ENCODE data around the gene MBTD1. TPM values are rescaled to one million over a fixed set of nuclear protein-coding genes. Genes with fewer than 3 reads are reported as not detected.
A peak's percentile ranks its signal among the peaks of the same experiment; 100 is the strongest.

MBTD1 gene
- total and polyA plus RNA-seq, 2 experiments from 2014 or later = 19.1 to 63.9 TPM

- no peak for TF ChIP-seq REST (IDR thresholded peaks at IDR 0.05; ENCODE audit: unreplicated experiment)
- no peak for TF ChIP-seq ETS1 (IDR thresholded peaks at IDR 0.05)
- TF ChIP-seq CREB1 (CRISPR knock-in tag; IDR thresholded peaks at IDR 0.05; ENCODE audit: low read depth) = no peak
- no peak for TF ChIP-seq POLR2AphosphoS5 (IDR thresholded peaks at IDR 0.05; ENCODE audit: low read depth)
- no peak for TF ChIP-seq ZNF114 (CRISPR knock-in tag; IDR thresholded peaks at IDR 0.05)
- no peak for TF ChIP-seq NANOG (IDR thresholded peaks at IDR 0.05; ENCODE audit: borderline replicate concordance)
- TF ChIP-seq EZH2phosphoT487 (IDR thresholded peaks at IDR 0.05; ENCODE audit: unreplicated experiment) = no peak
- TF ChIP-seq JUNB (IDR thresholded peaks at IDR 0.05; ENCODE audit: unreplicated experiment) = no peak
- TF ChIP-seq EZH2 (IDR thresholded peaks at IDR 0.05; ENCODE audit: low read depth, unreplicated experiment) = no peak
- TF ChIP-seq ZNF331 (CRISPR knock-in tag; IDR thresholded peaks at IDR 0.05; ENCODE audit: low read depth) = no peak
- TF ChIP-seq STAT1 (IDR thresholded peaks at IDR 0.05; ENCODE audit: unreplicated experiment) = no peak
- TF ChIP-seq CTCF (conservative IDR thresholded peaks at IDR 0.05; ENCODE audit: low read depth in 2 of 2) = no peak
- TF ChIP-seq ZNF462 (CRISPR knock-in tag; IDR thresholded peaks at IDR 0.05) = no peak
- H3K36me3 ChIP-seq (ENCODE audit: insufficient read depth) = peaks cover 55% of the 10 kb centered on the region
- peaks cover 35% of the 10 kb centered on the region for H3F3A ChIP-seq (replicated peaks; ENCODE audit: low read depth)
- Mint-ChIP-seq H3K27ac (peak overlapping the region; percentile 95), H3K9me3 (no peaks in the 10 kb centered on the region), H3K4me3 (peak overlapping the region; percentile 93), H3K36me3 (ENCODE audit: low read depth) (peaks cover 73% of the 10 kb centered on the region), H3K4me1 (peaks cover 19% of the 10 kb centered on the region), H3K27me3 (ENCODE audit: insufficient read depth, low read depth, poor library complexity) (peaks cover 12% of the 10 kb centered on the region)
- H3K4me1 ChIP-seq (ENCODE audit: insufficient read depth) = peaks cover 4% of the 10 kb centered on the region
- peak; percentile 26 for ATAC-seq
- H3K27ac ChIP-seq (ENCODE audit: low read depth) = no peak overlapping the region
- no peaks in the 10 kb centered on the region for H3K9me2 ChIP-seq (ENCODE audit: insufficient read depth)
- peak; percentile 43 for DNase-seq (ENCODE audit: low spot score)
- peak overlapping the region; percentile 98 for H2AFZ ChIP-seq
- H3K27me3 ChIP-seq (ENCODE audit: insufficient read depth) = no peaks in the 10 kb centered on the region
- H4K20me1 ChIP-seq (replicated peaks; ENCODE audit: insufficient read depth) = peaks cover 21% of the 10 kb centered on the region
- peaks cover 28% of the 10 kb centered on the region for H3K79me2 ChIP-seq (replicated peaks; ENCODE audit: insufficient read depth)
- peak overlapping the region; percentile 92 for H3K4me3 ChIP-seq
- H3K4me2 ChIP-seq = peak overlapping the region; percentile 95
These were observed 94.8 kb downstream of the MBTD1 start for GRCh38 chr17:51164911-51165679.
